Neuronal stem cell (in vitro differentiated cells): ENCODE data around the gene SMAD3.

Experiments
- DNase-seq: peaks from one replicate; pipeline ENCODE4 v3.0.0-alpha.2; 2013; ENCODE audit warnings: low spot score
- H2AFZ ChIP-seq: one replicate; pipeline ENCODE4 v1.6.1; 2013; ENCODE audit warnings: mild to moderate bottlenecking, low read length, inconsistent platforms
- H2AK5ac ChIP-seq: 2 replicates; pipeline ENCODE4 v1.6.1; 2013; ENCODE audit warnings: low read depth, mild to moderate bottlenecking, inconsistent platforms, low read length, moderate library complexity, mixed read lengths
- H2BK120ac ChIP-seq: 2 replicates; pipeline ENCODE4 v1.6.1; 2013; ENCODE audit warnings: low read depth, mild to moderate bottlenecking, inconsistent platforms, low read length, moderate library complexity, mixed read lengths
- H2BK12ac ChIP-seq: one replicate; pipeline ENCODE4 v1.6.1; 2013; ENCODE audit warnings: low read length, inconsistent platforms
- H2BK15ac ChIP-seq: 2 replicates; pipeline ENCODE4 v1.6.1; 2013; ENCODE audit warnings: mild to moderate bottlenecking, low read length, inconsistent platforms, mixed read lengths
- H2BK5ac ChIP-seq: one replicate; pipeline ENCODE4 v1.6.1; 2013; ENCODE audit warnings: inconsistent platforms, mild to moderate bottlenecking, low read length, moderate library complexity
- H3K14ac ChIP-seq: one replicate; pipeline ENCODE4 v1.6.1; 2013; ENCODE audit warnings: low read length, inconsistent platforms
- H3K18ac ChIP-seq: 2 replicates; pipeline ENCODE4 v1.6.1; 2013; ENCODE audit warnings: low read length, inconsistent platforms
- H3K23ac ChIP-seq: 2 replicates; pipeline ENCODE4 v1.6.1; 2013; ENCODE audit warnings: low read depth, mild to moderate bottlenecking, mixed read lengths, low read length, inconsistent platforms; ENCODE audit not compliant: poor library complexity
- H3K27ac ChIP-seq: replicated peaks from 3 replicates; pipeline ENCODE4 v1.5.1; 2013; ENCODE audit warnings: low read length, inconsistent platforms
- H3K27me3 ChIP-seq, 3 experiments: 2 replicates each; pipeline ENCODE4 v1.6.1; 2013; ENCODE audit warnings: low read length in 3 of 3, mild to moderate bottlenecking in 2 of 3, inconsistent platforms in 1 of 3, low read depth in 1 of 3, mixed read lengths in 1 of 3, moderate library complexity in 1 of 3; ENCODE audit not compliant: control insufficient read depth in 3 of 3, insufficient read depth in 3 of 3
- H3K36me3 ChIP-seq, 2 donors: replicated peaks in 1 of 2; 2 replicates each; pipeline ENCODE4 v1.6.1; 2013; ENCODE audit warnings: low read length in 2 of 2; ENCODE audit not compliant: control insufficient read depth in 2 of 2, insufficient read depth in 2 of 2
- H3K4ac ChIP-seq: 2 replicates; pipeline ENCODE4 v1.6.1; 2013; ENCODE audit warnings: inconsistent platforms, mild to moderate bottlenecking, low read length, moderate library complexity
- H3K4me1 ChIP-seq, 2 donors: 1 replicate in 1 of 2; 2 replicates in 1 of 2; pipeline ENCODE4 v1.6.1; 2013; ENCODE audit warnings: low read length in 2 of 2, low read depth in 1 of 2; ENCODE audit not compliant: control insufficient read depth in 2 of 2, insufficient read depth in 1 of 2
- H3K4me2 ChIP-seq: one replicate; pipeline ENCODE4 v1.6.1; 2013; ENCODE audit warnings: mild to moderate bottlenecking, low read length, inconsistent platforms; ENCODE audit not compliant: insufficient read depth, poor library complexity, severe bottlenecking
- H3K4me3 ChIP-seq, 2 donors: 2 replicates each; pipeline ENCODE4 v1.5.1; 2013; ENCODE audit warnings: low read length in 2 of 2, mild to moderate bottlenecking in 2 of 2, inconsistent platforms in 1 of 2, moderate library complexity in 1 of 2
- H3K79me1 ChIP-seq: one replicate; pipeline ENCODE4 v1.6.1; 2013; ENCODE audit warnings: low read depth, mild to moderate bottlenecking, inconsistent platforms, low read length, moderate library complexity
- H3K9ac ChIP-seq: one replicate; pipeline ENCODE4 v1.6.1; 2013; ENCODE audit warnings: mild to moderate bottlenecking, low read depth, low read length, inconsistent platforms; ENCODE audit not compliant: poor library complexity
- H3K9me3 ChIP-seq, 2 donors: replicated peaks in 1 of 2; 2 replicates each; pipeline versions ENCODE3 to v1.6.1; 2013; ENCODE audit warnings: low read length in 2 of 2, mild to moderate bottlenecking in 2 of 2, inconsistent platforms in 1 of 2, low read depth in 1 of 2, mixed read lengths in 1 of 2, moderate library complexity in 1 of 2; ENCODE audit not compliant: control insufficient read depth in 2 of 2, insufficient read depth in 1 of 2
- H4K8ac ChIP-seq: one replicate; pipeline ENCODE4 v1.6.1; 2013; ENCODE audit warnings: low read depth, mild to moderate bottlenecking, inconsistent platforms, low read length, moderate library complexity
- H4K91ac ChIP-seq: one replicate; pipeline ENCODE4 v1.6.1; 2013; ENCODE audit warnings: low read length, low read depth, mild to moderate bottlenecking, inconsistent platforms; ENCODE audit not compliant: poor library complexity
- WGBS, 2 donors: extraction: QIAGEN DNeasy Blood & Tissue Kit; methylation state at CpG; one replicate each; pipeline ENCODE4 v1.1.7; 2013; ENCODE audit warnings: missing lambda C conversion rate in 2 of 2, mixed read lengths in 1 of 2; ENCODE audit not compliant: insufficient read length in 2 of 2, insufficient replicate concordance in 1 of 2; ENCODE audit errors: extremely low coverage in 2 of 2; 5-methylcytosine and 5-hydroxymethylcytosine counted together

The SMAD3 gene

GRCh38 chr15:67158367-67158766 is 93.0 kb downstream of the SMAD3 start:
- no CpG with 5 or more reads among the region's 7 CpGs for WGBS, 2 donors
- H3K79me1 ChIP-seq, result peaks cover 8% of the 10 kb centered on the region
- H3K23ac ChIP-seq, result no peak overlapping the region
- no peaks in the 10 kb centered on the region for H3K4me1 ChIP-seq
- no peak overlapping the region for H2BK120ac ChIP-seq
- peak overlapping the region; percentile 67 for H3K14ac ChIP-seq
- no peak overlapping the region for H2BK12ac ChIP-seq
- H3K4ac ChIP-seq, result peak overlapping the region; percentile 26
- H2BK5ac ChIP-seq, result no peak overlapping the region
- H3K9me3 ChIP-seq, result peaks cover 3% of the 10 kb centered on the region in 2 donors
- H4K91ac ChIP-seq, result no peak overlapping the region
- H2AK5ac ChIP-seq, result peak overlapping the region; percentile 24
- no peak for DNase-seq
- H2AFZ ChIP-seq, result no peak overlapping the region
- H3K36me3 ChIP-seq, result peaks cover 0 to 31% of the 10 kb centered on the region in 2 donors
- no peak overlapping the region for H3K4me2 ChIP-seq
- H3K27me3 ChIP-seq, result no peaks in the 10 kb centered on the region
- peak overlapping the region; percentile 79 for H3K18ac ChIP-seq
- H2BK15ac ChIP-seq, result no peak overlapping the region
- no peak overlapping the region for H3K9ac ChIP-seq
- H4K8ac ChIP-seq, result no peak overlapping the region
- H3K27ac ChIP-seq, result no peak overlapping the region
- no peak overlapping the region for H3K4me3 ChIP-seq

DNA sequence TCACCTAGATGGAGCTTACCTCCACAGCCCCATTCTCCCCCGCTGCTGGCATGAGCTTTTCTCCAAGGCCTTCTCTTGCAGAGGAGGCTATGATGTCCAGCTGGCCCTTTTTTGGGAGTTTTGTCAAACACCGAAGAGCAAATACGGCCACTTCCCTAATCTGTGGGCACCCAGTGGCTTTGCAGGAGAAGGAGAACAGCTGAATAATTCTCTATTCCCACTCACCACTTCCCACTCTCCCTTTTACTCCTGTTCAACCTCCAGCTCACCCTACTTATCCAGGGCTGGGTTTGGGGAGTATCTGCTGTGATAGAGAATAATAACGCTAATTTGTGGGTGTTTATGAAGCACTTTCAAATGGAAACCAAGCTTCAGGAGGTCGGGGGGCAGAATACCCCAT is 96.0 kb downstream of the SMAD3 start:
- peaks cover 1 to 18% of the 10 kb centered on the region in 2 donors for H3K36me3 ChIP-seq
- H3K4me1 ChIP-seq, result peaks cover 16 to 18% of the 10 kb centered on the region in 2 donors
- no peak overlapping the region for H2BK120ac ChIP-seq
- H2BK15ac ChIP-seq, result no peak overlapping the region
- no peak overlapping the region for H3K23ac ChIP-seq
- H3K9ac ChIP-seq, result no peak overlapping the region
- H3K27me3 ChIP-seq, result no peaks in the 10 kb centered on the region
- H2AFZ ChIP-seq, result no peak overlapping the region
- peaks cover under 1 to 2% of the 10 kb centered on the region in 2 donors for H3K9me3 ChIP-seq
- H2BK12ac ChIP-seq, result no peak overlapping the region
- H3K4ac ChIP-seq, result no peak overlapping the region
- H4K8ac ChIP-seq, result no peak overlapping the region
- no CpG with 5 or more reads among the region's 5 CpGs for WGBS, 2 donors
- no peak overlapping the region for H3K4me2 ChIP-seq
- H3K79me1 ChIP-seq, result peaks cover 7% of the 10 kb centered on the region
- no peak for DNase-seq
- no peak overlapping the region for H3K4me3 ChIP-seq
- no peak overlapping the region for H2AK5ac ChIP-seq
- no peak overlapping the region for H3K27ac ChIP-seq
- H2BK5ac ChIP-seq, result no peak overlapping the region
- no peak overlapping the region for H4K91ac ChIP-seq
- H3K18ac ChIP-seq, result no peak overlapping the region
- no peak overlapping the region for H3K14ac ChIP-seq

- H3K27ac ChIP-seq, result no peak overlapping the region
- H3K18ac ChIP-seq, result no peak overlapping the region
- no peak overlapping the region for H4K91ac ChIP-seq
- no peak overlapping the region for H4K8ac ChIP-seq
- H2BK15ac ChIP-seq, result no peak overlapping the region
- peaks cover 5% of the 10 kb centered on the region for H3K79me1 ChIP-seq
- H2AK5ac ChIP-seq, result no peak overlapping the region
- no peak overlapping the region for H2AFZ ChIP-seq
- H2BK12ac ChIP-seq, result no peak overlapping the region
- no peaks in the 10 kb centered on the region for H3K27me3 ChIP-seq
- no peak for DNase-seq
- no peak overlapping the region for H3K4me3 ChIP-seq
- WGBS, 2 donors, result no CpG with 5 or more reads among the region's 4 CpGs
- H3K23ac ChIP-seq, result no peak overlapping the region
- H3K9me3 ChIP-seq, result no peaks in the 10 kb centered on the region
- no peak overlapping the region for H3K9ac ChIP-seq
- H2BK5ac ChIP-seq, result no peak overlapping the region
- peaks cover 18 to 20% of the 10 kb centered on the region in 2 donors for H3K4me1 ChIP-seq
- no peak overlapping the region for H3K14ac ChIP-seq
- H3K36me3 ChIP-seq, result peaks cover 4 to 21% of the 10 kb centered on the region in 2 donors
- no peak overlapping the region for H3K4me2 ChIP-seq
- H3K4ac ChIP-seq, result no peak overlapping the region
- H2BK120ac ChIP-seq, result no peak overlapping the region
Observed at GRCh38 chr15:67161881-67162280, 96.5 kb downstream of the SMAD3 start.

GRCh38 chr15:67163180-67163579 is 97.8 kb downstream of the SMAD3 start:
- Histone ChIP-seq H2BK15ac (no peak overlapping the region), H2AFZ (no peak overlapping the region), H3K36me3 (peaks cover 11 to 33% of the 10 kb centered on the region in 2 donors), H3K4me3 (no peak overlapping the region), H3K4ac (no peak overlapping the region), H3K9me3 (no peaks in the 10 kb centered on the region), H3K4me2 (no peak overlapping the region), H3K23ac (no peak overlapping the region), H2BK12ac (no peak overlapping the region), H3K18ac (no peak overlapping the region), H4K8ac (no peak overlapping the region), H2BK5ac (no peak overlapping the region), H3K4me1 (peaks cover 18 to 20% of the 10 kb centered on the region in 2 donors), H2BK120ac (no peak overlapping the region), H3K79me1 (peaks cover 4% of the 10 kb centered on the region), H3K9ac (no peak overlapping the region), H2AK5ac (no peak overlapping the region), H4K91ac (no peak overlapping the region), H3K27me3 (no peaks in the 10 kb centered on the region), H3K14ac (no peak overlapping the region), H3K27ac (no peak overlapping the region)
- no peak for DNase-seq
- no CpG with 5 or more reads among the region's 6 CpGs for WGBS, 2 donors
